Stimulated activated CD4-positive, alpha-beta T cell treated with anti-CD3 and anti-CD28 coated beads, TNF-alpha, amount 100 ng/mL, for 24 hours (primary cell): ENCODE measurements around the gene MED28.
"Not testable (repeated sequence)": the region's sequence is repeated elsewhere in the genome, so short reads cannot be mapped to it uniquely, and the experiment has no call there.

Source experiments
- DNase-seq, 3 experiments: peaks; one replicate each; pipeline ENCODE4 v3.0.0-alpha.2; 2020; ENCODE audit warnings: low read depth in 3 of 3

MED28 gene, protein sequence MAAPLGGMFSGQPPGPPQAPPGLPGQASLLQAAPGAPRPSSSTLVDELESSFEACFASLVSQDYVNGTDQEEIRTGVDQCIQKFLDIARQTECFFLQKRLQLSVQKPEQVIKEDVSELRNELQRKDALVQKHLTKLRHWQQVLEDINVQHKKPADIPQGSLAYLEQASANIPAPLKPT

GRCh38 chr4:17614416-17615299, at the start of gene MED28:
TSS of gene MED28 (plus strand) at chr4:17614641. CDS start at chr4:17614655, 14 bp downstream.
- peak; percentile 91 to 97 (median 93) for DNase-seq

GRCh38 chr4:17565846-17566245, 48.6 kb upstream of the MED28 start:
- DNase-seq, result no peak

GRCh38 chr4:17567271-17567670, 47.2 kb upstream of the MED28 start:
- DNase-seq, result no peak

DNA sequence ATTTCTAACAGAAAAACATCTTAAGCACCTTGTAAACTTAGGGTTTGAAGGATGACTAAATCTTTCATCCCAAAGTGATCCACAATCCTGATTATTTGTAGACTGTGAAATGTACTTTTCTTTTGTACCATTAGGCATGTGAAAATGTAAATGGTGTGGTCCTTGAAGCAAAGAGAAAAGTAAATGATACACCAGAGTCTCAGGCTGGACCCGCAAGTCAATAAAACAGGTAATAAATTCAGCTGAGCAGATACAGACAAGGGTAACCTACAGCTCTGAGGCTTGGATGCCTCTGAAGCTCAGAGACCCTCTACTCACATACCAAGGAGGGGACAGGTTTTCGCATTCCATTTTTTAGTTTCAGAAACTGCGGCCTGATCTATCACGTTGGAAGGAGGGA, 40.2 kb upstream of the MED28 start:
- DNase-seq, result no peak

GRCh38 chr4:17575177-17575576, 39.3 kb upstream of the MED28 start:
- DNase-seq, result not testable (repeated sequence)

GRCh38 chr4:17576932-17577664, 37.3 kb upstream of the MED28 start, which contains the start of gene LAP3:
TSS of gene LAP3 (plus strand) at chr4:17577198. CDS start at chr4:17577466, 268 bp downstream.
- DNase-seq, result peak; percentile 97 to 99 (median 98)

DNA sequence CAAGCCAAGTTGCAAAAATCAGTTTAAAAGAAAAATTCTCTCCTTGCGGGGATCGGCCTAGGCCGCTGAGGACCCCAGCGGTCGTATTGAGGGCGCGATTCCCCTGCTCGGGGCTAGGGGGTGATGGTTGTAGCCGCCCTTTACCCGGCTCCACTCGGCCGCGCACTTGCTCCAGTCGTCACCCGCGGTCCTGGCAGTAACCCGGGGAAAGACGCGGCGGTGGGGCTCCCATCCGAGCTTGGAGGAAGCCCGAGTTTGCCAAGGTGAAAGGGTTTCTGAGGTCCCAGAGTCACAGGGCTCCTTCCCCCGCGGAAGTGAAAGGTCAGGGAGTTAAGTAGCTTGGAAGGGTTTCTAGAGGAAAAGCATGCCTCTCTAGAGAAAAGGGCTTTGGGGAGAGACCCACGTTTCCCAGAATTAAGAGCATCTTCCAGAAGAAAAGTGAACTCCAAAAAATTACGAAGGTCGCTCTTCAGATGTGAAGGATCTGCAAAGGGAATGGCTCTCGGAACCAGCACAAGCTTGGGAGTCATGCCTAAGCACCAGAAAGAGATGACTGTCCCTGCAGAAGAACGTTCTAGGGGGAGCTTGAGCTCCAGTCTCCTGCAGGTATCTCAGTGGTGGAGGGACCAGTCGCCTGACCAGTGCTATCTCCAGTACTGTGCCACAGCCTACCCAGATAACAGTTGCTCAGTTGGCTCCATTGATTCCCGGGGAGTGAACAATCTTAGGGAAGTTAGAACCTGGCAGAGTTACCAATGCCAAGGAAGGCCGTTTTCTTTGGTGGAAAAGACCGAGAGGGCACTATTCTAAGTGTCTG, 36.6 kb upstream of the MED28 start:
- peak in 2 of 3 experiments; percentile 11 to 27 for DNase-seq

GRCh38 chr4:17578482-17578891, 36.0 kb upstream of the MED28 start:
- no peak for DNase-seq

GRCh38 chr4:17580969-17581368, 33.5 kb upstream of the MED28 start:
- DNase-seq, result no peak

GRCh38 chr4:17583276-17583675, 31.2 kb upstream of the MED28 start:
- no peak for DNase-seq

GRCh38 chr4:17583941-17584340, 30.5 kb upstream of the MED28 start:
- no peak for DNase-seq

DNA sequence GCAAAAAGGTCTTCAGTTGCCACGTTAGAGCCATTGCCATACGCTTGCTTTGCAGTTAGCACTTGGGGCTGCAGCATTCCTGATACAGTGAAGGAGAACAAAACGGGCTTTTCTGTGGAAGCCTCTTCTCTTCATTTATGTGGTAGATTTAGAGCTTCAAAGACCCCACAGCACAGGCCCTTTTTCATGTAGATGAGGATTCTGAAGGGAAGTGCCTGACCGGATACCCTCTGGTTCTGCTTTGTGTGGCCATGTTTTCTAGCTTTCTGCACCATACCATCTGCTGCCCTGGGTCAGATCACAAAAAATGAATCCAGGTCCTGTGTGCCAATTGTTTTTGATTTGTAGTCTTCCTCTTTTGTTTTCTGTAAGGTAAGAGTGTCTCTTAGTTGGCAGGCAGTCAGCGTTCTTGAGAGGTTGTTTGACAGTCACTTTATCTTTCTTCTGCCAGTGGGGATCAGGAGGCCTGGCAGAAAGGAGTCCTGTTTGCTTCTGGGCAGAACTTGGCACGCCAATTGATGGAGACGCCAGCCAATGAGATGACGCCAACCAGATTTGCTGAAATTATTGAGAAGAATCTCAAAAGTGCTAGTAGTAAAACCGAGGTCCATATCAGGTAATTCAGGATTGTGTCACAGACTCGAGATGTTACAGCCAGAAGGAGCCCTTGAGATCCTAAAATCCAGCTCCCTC, 29.8 kb upstream of the MED28 start:
- DNase-seq, result no peak

DNA sequence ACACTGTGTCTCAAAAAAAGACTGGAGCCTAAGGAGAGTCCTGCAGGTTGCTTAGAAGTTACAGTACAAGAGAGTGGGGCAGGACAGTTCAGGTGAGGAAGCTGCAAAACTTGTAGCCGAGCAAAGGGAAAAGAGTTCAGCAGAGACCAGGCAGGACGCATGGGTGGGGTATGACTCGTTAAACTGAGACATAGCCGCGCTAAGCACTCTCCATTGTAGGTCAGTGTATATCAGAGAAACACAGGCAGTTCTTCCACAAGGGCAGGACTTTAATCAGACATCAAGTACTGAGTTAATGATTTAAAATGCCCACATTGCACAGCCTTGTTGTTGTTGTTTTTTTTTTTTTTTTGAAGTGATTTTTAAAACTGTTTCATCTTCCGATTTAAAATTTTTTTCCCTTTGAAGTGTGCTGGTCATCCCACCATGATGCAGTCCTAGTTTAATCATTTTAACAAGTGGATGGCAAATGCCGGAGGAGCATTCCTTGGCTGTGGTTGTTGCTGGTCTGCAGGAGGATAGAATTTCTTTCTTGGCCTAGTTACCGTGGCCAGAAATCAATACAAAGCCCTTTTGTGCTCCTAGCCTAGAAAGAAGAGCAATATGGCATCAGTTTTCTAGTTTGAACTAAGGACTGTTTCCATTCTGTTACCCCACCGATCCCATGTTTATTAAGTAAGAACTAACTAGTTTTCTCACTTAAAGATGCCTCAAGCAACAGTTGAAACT, 27.2 kb upstream of the MED28 start:
- no peak for DNase-seq

- DNase-seq, result no peak
Observed at GRCh38 chr4:17589355-17589754, 25.1 kb upstream of the MED28 start.

DNA sequence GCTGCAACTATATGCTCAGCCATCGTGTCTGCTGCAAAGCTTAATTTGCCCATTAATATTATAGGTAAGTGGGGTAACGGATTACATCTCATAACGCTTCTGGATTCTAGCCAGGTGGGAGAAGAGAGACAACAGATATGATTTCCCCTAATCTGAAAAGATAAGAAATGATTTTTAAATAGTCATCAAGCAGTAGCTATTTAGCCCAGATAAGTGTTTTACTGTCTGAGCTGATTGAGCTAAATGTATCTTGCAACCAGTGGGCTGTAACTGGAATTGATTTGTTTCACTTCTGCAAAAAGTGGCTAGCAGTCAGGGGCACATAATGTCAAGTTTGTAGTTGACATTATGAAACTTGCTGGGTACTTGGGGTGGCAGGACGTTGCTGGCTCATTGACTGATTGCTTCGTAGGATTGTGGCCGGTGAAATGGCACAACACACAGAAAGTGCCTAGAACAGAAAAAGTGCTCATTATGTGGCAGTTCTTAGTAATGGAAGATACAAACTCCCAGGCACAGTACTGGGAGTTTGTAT, 18.9 kb upstream of the MED28 start:
- no peak for DNase-seq

GRCh38 chr4:17597517-17597916, 16.9 kb upstream of the MED28 start:
- no peak for DNase-seq

GRCh38 chr4:17599826-17600225, 14.6 kb upstream of the MED28 start:
- DNase-seq, result no peak

- no peak for DNase-seq
Observed at GRCh38 chr4:17605236-17605635, 9.2 kb upstream of the MED28 start.

GRCh38 chr4:17613761-17614415, 553 bp upstream of the MED28 start:
- DNase-seq, result peak in 1 of 3 experiments; percentile 3
